Uterus (tissue), 4 donors: ENCODE results near the gene EPHA6. TPM values are rescaled to one million over a fixed set of nuclear protein-coding genes. Genes with fewer than 3 reads are reported as not detected.

ENCODE experiments used
- DNase-seq, 2 donors: peaks; one replicate each; pipeline ENCODE4 v3.0.0-alpha.2; 2019 to 2020
- H3K27ac ChIP-seq, 2 donors: fragments of 200-600 bp; sonication (generic); 1 replicate in 1 of 2; 2 replicates in 1 of 2; pipeline ENCODE4 v1.5.1; 2016 to 2018
- H3K27me3 ChIP-seq, 2 donors: fragments of 200-600 bp; sonication (generic); one replicate each; pipeline ENCODE4 v1.5.1; 2018 to 2019; ENCODE audit warnings: control low read depth in 1 of 2
- H3K36me3 ChIP-seq, 2 donors: fragments of 200-600 bp; sonication (generic); one replicate each; pipeline ENCODE4 v1.5.1; 2019; ENCODE audit warnings: control low read depth in 1 of 2
- H3K4me1 ChIP-seq, 2 donors: fragments of 200-600 bp; sonication (generic); one replicate each; pipeline ENCODE4 v1.5.1; 2018 to 2019; ENCODE audit warnings: control low read depth in 1 of 2
- H3K4me3 ChIP-seq, 2 donors: fragments of 200-600 bp; sonication (generic); 1 replicate in 1 of 2; 2 replicates in 1 of 2; pipeline ENCODE4 v1.5.1; 2018 to 2019; ENCODE audit warnings: mild to moderate bottlenecking in 1 of 2
- H3K9me3 ChIP-seq, 2 donors: fragments of 200-600 bp; sonication (generic); one replicate each; pipeline ENCODE4 v1.5.1; 2019; ENCODE audit warnings: control low read depth in 1 of 2
- CTCF ChIP-seq, 4 experiments: fragments of 200-600 bp in 2 of 4; fragments of 450-650 bp in 2 of 4; sonication (generic) in 2 of 4; IDR thresholded peaks; one replicate each; pipeline ENCODE4 v1.5.1; 2016 to 2019; ENCODE audit warnings: antibody characterized with exemption in 4 of 4, mild to moderate bottlenecking in 2 of 4, moderate library complexity in 1 of 4
- POLR2A ChIP-seq, 2 donors: fragments of 450-650 bp; IDR thresholded peaks; one replicate each; pipeline ENCODE4 v1.6.1; 2016; ENCODE audit warnings: antibody characterized with exemption in 2 of 2, mild to moderate bottlenecking in 1 of 2, moderate library complexity in 1 of 2
- intact Hi-C: fragments of 100-400 bp; cut with DNase I; formaldehyde crosslinking; loops from one replicate; pipeline ENCODE4 v1.15.1; 2023; ENCODE audit warnings: low total_unique reads
- total RNA-seq, 4 donors: library from RNA; depleted of rRNA in 3 of 4; stranded (reverse); fragments of >200 nt in 3 of 4; gene quantifications; one replicate each; pipeline versions ENCODE4 v1.1.0 to v1.2.4, GENCODE V29; 2014 to 2023
- donor health status: DM: yes; HTN: yes; CAD: no.

The EPHA6 gene
- total RNA-seq, 4 donors from 2014 or later, result 0.29 to 7.3 (median 2.5) TPM

- Histone ChIP-seq H3K4me1 (no peaks in the 10 kb centered on the region), H3K27ac (no peak overlapping the region), H3K4me3 (no peak overlapping the region), H3K9me3 (no peaks in the 10 kb centered on the region), H3K27me3 (no peaks in the 10 kb centered on the region), H3K36me3 (no peaks in the 10 kb centered on the region)
- intact Hi-C loops, result no loop called here
- TF ChIP-seq POLR2A (IDR thresholded peaks at IDR 0.05) (no peak), CTCF (IDR thresholded peaks at IDR 0.05) (no peak)
- no peak for DNase-seq
These were observed 875.6 kb downstream of the EPHA6 start for GRCh38 chr3:97689962-97690361.

- intact Hi-C loops, result no loop called here
These were observed 877.0 kb downstream of the EPHA6 start for GRCh38 chr3:97691354-97691753.

GRCh38 chr3:97692389-97692788 is 878.0 kb downstream of the EPHA6 start:
- no peak for DNase-seq
- Histone ChIP-seq H3K36me3 (no peaks in the 10 kb centered on the region), H3K27ac (no peak overlapping the region), H3K4me1 (no peaks in the 10 kb centered on the region), H3K4me3 (no peak overlapping the region), H3K9me3 (no peaks in the 10 kb centered on the region), H3K27me3 (no peaks in the 10 kb centered on the region)
- TF ChIP-seq CTCF (IDR thresholded peaks at IDR 0.05) (no peak), POLR2A (IDR thresholded peaks at IDR 0.05) (no peak)
- intact Hi-C loops, result no loop called here

More at GRCh38 chr3:97691354-97691753, 877.0 kb downstream of the EPHA6 start:
- no peak overlapping the region for H3K4me3 ChIP-seq
- H3K36me3 ChIP-seq, result no peaks in the 10 kb centered on the region
- H3K27me3 ChIP-seq, result no peaks in the 10 kb centered on the region
- no peaks in the 10 kb centered on the region for H3K4me1 ChIP-seq
- no peak for DNase-seq
- no peaks in the 10 kb centered on the region for H3K9me3 ChIP-seq
- TF ChIP-seq CTCF (IDR thresholded peaks at IDR 0.05) (no peak), POLR2A (IDR thresholded peaks at IDR 0.05) (no peak)
- H3K27ac ChIP-seq, result no peak overlapping the region

GRCh38 chr3:97692831-97693230 is 878.4 kb downstream of the EPHA6 start:
- no peaks in the 10 kb centered on the region for H3K4me1 ChIP-seq
- H3K27ac ChIP-seq, result no peak overlapping the region
- no peak for TF ChIP-seq CTCF (IDR thresholded peaks at IDR 0.05)
- no peak for TF ChIP-seq POLR2A (IDR thresholded peaks at IDR 0.05)
- H3K9me3 ChIP-seq, result no peaks in the 10 kb centered on the region
- no peaks in the 10 kb centered on the region for H3K27me3 ChIP-seq
- DNase-seq, result no peak
- no peaks in the 10 kb centered on the region for H3K36me3 ChIP-seq
- intact Hi-C loops, result no loop called here
- H3K4me3 ChIP-seq, result no peak overlapping the region

GRCh38 chr3:97694876-97695275 is 880.5 kb downstream of the EPHA6 start:
- Histone ChIP-seq H3K4me3 (no peak overlapping the region), H3K27ac (no peak overlapping the region), H3K36me3 (no peaks in the 10 kb centered on the region), H3K4me1 (no peaks in the 10 kb centered on the region), H3K9me3 (no peaks in the 10 kb centered on the region), H3K27me3 (no peaks in the 10 kb centered on the region)
- DNase-seq, result no peak
- TF ChIP-seq CTCF (IDR thresholded peaks at IDR 0.05), result no peak
- TF ChIP-seq POLR2A (IDR thresholded peaks at IDR 0.05), result no peak
- intact Hi-C loops, result no loop called here
